Vagina (tissue), 2 donors: ENCODE results near the gene TTC39B. TPM values are rescaled to one million over a fixed set of nuclear protein-coding genes. Genes with fewer than 3 reads are reported as not detected.

ENCODE experiments used
- DNase-seq, 2 donors: peaks; one replicate each; pipeline ENCODE4 v3.0.0-alpha.2; 2017; ENCODE audit errors: extremely low spot score in 2 of 2
- H3K27ac ChIP-seq: fragments of 200-600 bp; sonication (generic); one replicate; pipeline ENCODE4 v1.5.1; 2019
- H3K27me3 ChIP-seq: fragments of 200-600 bp; sonication (generic); one replicate; pipeline ENCODE4 v1.5.1; 2019
- H3K36me3 ChIP-seq, 2 donors: fragments of 200-600 bp; sonication (generic); one replicate each; pipeline ENCODE4 v1.5.1; 2017 to 2019
- H3K4me1 ChIP-seq: fragments of 200-600 bp; sonication (generic); one replicate; pipeline ENCODE4 v1.5.1; 2019
- H3K4me3 ChIP-seq, 2 donors: fragments of 200-600 bp; sonication (generic); 1 replicate in 1 of 2; 2 replicates in 1 of 2; pipeline ENCODE4 v1.5.1; 2016 to 2019
- H3K9me3 ChIP-seq: fragments of 200-600 bp; sonication (generic); one replicate; pipeline ENCODE4 v1.5.1; 2019
- POLR2A ChIP-seq, 2 donors: fragments of 450-650 bp; IDR thresholded peaks; one replicate each; pipeline ENCODE4 v1.6.1; 2017; ENCODE audit warnings: antibody characterized with exemption in 2 of 2, mild to moderate bottlenecking in 2 of 2, moderate library complexity in 2 of 2
- POLR2AphosphoS5 ChIP-seq, 2 donors: sonication (generic); formaldehyde crosslinking; IDR thresholded peaks; one replicate each; pipeline ENCODE4 v1.9.0; 2017; ENCODE audit warnings: antibody characterized with exemption in 2 of 2, mild to moderate bottlenecking in 2 of 2, low read depth in 1 of 2; ENCODE audit not compliant: insufficient read depth in 1 of 2
- intact Hi-C: fragments of 100-400 bp; cut with DNase I; formaldehyde crosslinking; loops from one replicate; pipeline ENCODE4 v1.15.1; 2023
- total RNA-seq: library from RNA; depleted of rRNA; stranded (reverse); fragments of >200 nt; gene quantifications from one replicate; pipeline ENCODE4 v1.2.3, GENCODE V29; 2016
- TF ChIP-seq, protein P1 (sequence below), 3 experiments: fragments of 450-650 bp in 2 of 3; fragments of 200-600 bp in 1 of 3; sonication (generic) in 1 of 3; IDR thresholded peaks; one replicate each; pipeline ENCODE4 v1.5.1; 2017 to 2019; ENCODE audit warnings: antibody characterized with exemption in 3 of 3, mild to moderate bottlenecking in 2 of 3, moderate library complexity in 2 of 3

TTC39B gene
- total RNA-seq, 1 donor from 2014 or later, result 13.3 TPM

DNA sequence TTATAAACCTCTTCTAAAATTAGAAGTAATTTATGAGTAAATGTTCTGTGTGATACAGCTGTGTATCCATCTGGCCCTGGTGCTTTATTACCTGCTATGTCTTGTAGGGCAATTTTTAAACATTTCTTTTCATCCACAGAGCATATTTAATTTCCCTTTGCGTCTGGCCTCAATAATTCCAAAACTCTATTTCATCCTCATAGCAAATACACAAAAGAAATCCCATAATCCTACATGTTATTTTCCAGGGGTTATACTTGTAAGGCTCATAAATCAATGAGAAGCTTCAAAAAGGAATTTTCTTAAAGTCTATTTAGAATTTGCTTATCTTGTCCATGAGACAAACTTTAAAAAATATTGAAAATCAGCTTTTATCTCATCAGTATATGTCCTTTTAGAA lies 167.0 kb downstream of the TTC39B start:
- DNase-seq, result no peak
- TF ChIP-seq, protein P1, sequence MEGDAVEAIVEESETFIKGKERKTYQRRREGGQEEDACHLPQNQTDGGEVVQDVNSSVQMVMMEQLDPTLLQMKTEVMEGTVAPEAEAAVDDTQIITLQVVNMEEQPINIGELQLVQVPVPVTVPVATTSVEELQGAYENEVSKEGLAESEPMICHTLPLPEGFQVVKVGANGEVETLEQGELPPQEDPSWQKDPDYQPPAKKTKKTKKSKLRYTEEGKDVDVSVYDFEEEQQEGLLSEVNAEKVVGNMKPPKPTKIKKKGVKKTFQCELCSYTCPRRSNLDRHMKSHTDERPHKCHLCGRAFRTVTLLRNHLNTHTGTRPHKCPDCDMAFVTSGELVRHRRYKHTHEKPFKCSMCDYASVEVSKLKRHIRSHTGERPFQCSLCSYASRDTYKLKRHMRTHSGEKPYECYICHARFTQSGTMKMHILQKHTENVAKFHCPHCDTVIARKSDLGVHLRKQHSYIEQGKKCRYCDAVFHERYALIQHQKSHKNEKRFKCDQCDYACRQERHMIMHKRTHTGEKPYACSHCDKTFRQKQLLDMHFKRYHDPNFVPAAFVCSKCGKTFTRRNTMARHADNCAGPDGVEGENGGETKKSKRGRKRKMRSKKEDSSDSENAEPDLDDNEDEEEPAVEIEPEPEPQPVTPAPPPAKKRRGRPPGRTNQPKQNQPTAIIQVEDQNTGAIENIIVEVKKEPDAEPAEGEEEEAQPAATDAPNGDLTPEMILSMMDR (IDR thresholded peaks at IDR 0.05), result no peak
- TF ChIP-seq POLR2A (IDR thresholded peaks at IDR 0.05), result no peak
- TF ChIP-seq POLR2AphosphoS5 (IDR thresholded peaks at IDR 0.05; ENCODE audit: insufficient read depth in 1 of 2, low read depth in 1 of 2), result no peak
- no peak overlapping the region for H3K4me3 ChIP-seq
- no peak overlapping the region for H3K27ac ChIP-seq
- H3K27me3 ChIP-seq, result no peaks in the 10 kb centered on the region
- no peaks in the 10 kb centered on the region for H3K36me3 ChIP-seq
- no peaks in the 10 kb centered on the region for H3K9me3 ChIP-seq
- H3K4me1 ChIP-seq, result no peaks in the 10 kb centered on the region
- intact Hi-C loops, result no loop called here

DNA sequence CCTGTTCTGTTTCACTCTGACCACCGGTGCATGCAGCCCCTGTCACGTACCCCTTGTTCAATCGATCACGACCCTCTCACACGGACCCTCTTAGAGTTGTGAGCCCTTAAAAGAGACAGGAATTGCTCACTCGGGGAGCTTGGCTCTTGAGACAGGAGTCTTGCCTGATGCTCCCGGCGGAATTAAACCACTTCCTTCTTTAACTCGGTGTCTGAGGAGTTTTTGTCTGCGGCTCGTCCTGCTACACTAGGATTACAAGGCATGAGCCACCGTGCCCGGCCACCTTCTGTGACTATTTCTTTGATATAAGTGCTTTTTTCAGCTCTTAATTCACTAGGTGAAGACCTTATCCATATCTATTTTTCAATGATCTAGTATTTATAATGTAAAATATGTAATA lies 167.5 kb downstream of the TTC39B start:
- Histone ChIP-seq H3K9me3 (no peaks in the 10 kb centered on the region), H3K36me3 (no peaks in the 10 kb centered on the region), H3K4me3 (no peak overlapping the region), H3K4me1 (no peaks in the 10 kb centered on the region), H3K27ac (no peak overlapping the region), H3K27me3 (no peaks in the 10 kb centered on the region)
- TF ChIP-seq POLR2A (IDR thresholded peaks at IDR 0.05) (no peak), POLR2AphosphoS5 (IDR thresholded peaks at IDR 0.05; ENCODE audit: insufficient read depth in 1 of 2, low read depth in 1 of 2) (no peak)
- TF ChIP-seq, protein P1 (IDR thresholded peaks at IDR 0.05), result no peak
- DNase-seq, result peak in 1 of 2 donors; percentile 47
- intact Hi-C loops, result loop anchor here (10.0 kb wide), 1 partner anchor 525 kb away; no protein-coding TSS in a partner anchor

DNA sequence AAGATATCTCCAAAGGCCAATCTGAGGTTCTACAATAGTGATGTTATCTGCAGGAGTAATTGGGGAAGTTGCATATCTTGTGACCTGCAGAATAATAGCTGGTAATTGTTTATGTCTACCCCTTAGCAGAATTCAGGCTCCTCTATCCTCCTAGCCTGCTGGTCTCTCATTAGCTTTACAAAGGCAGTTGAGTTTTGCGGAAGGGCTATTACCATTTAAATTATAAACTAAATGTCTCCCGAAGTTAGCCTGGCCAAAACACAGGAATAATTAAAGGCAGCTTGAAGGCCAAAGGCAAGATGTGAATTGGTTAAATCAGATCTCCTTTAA lies 168.7 kb downstream of the TTC39B start:
- TF ChIP-seq POLR2AphosphoS5 (IDR thresholded peaks at IDR 0.05; ENCODE audit: insufficient read depth in 1 of 2, low read depth in 1 of 2) (no peak), POLR2A (IDR thresholded peaks at IDR 0.05) (no peak)
- TF ChIP-seq, protein P1 (IDR thresholded peaks at IDR 0.05), result no peak
- H3K27me3 ChIP-seq, result no peaks in the 10 kb centered on the region
- no peaks in the 10 kb centered on the region for H3K36me3 ChIP-seq
- intact Hi-C loops, result loop anchor here (10.0 kb wide), 1 partner anchor 524 kb away; no protein-coding TSS in a partner anchor
- H3K9me3 ChIP-seq, result no peaks in the 10 kb centered on the region
- H3K4me3 ChIP-seq, result no peak overlapping the region
- no peak overlapping the region for H3K27ac ChIP-seq
- H3K4me1 ChIP-seq, result no peaks in the 10 kb centered on the region
- no peak for DNase-seq

DNA sequence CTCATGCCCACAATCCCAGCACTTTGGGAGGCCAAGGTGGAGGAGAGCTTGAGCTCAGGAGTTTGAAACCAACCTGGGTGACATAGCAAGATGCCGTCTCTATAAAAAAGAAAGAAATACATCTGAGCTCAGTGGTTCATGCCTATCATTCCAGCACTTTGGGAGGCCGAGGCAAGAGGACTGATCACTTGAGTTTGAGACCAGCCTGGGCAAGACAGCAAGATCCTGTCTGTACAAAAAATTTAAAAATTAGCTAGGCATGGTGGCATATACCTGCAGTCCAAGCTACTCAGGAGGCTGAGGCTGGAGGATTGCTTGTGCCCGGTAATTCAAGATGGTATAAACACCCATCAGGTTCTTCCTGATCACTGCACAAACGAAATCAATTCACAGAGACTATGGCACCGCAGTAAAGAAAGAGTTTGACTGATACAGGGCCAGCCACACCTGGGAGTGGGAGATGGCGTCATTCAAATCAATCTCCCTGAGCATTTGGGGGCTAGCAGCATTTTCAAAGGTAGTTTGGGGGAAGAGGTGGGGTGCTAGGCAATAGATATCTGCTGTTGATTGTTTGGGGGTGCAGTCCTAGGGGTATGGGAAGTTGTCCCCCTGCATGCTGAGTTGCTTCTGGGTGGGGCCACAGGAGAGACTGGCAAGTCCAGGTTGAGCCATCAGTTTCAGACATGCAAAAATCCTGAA lies 169.2 kb downstream of the TTC39B start:
- Histone ChIP-seq H3K4me3 (no peak overlapping the region), H3K36me3 (no peaks in the 10 kb centered on the region), H3K27ac (no peak overlapping the region), H3K9me3 (no peaks in the 10 kb centered on the region), H3K4me1 (no peaks in the 10 kb centered on the region), H3K27me3 (no peaks in the 10 kb centered on the region)
- TF ChIP-seq POLR2A (IDR thresholded peaks at IDR 0.05) (no peak), POLR2AphosphoS5 (IDR thresholded peaks at IDR 0.05; ENCODE audit: insufficient read depth in 1 of 2, low read depth in 1 of 2) (no peak)
- TF ChIP-seq, protein P1 (IDR thresholded peaks at IDR 0.05), result no peak
- no peak for DNase-seq
- intact Hi-C loops, result loop anchor here (10.0 kb wide), 1 partner anchor 523 kb away; no protein-coding TSS in a partner anchor

DNA sequence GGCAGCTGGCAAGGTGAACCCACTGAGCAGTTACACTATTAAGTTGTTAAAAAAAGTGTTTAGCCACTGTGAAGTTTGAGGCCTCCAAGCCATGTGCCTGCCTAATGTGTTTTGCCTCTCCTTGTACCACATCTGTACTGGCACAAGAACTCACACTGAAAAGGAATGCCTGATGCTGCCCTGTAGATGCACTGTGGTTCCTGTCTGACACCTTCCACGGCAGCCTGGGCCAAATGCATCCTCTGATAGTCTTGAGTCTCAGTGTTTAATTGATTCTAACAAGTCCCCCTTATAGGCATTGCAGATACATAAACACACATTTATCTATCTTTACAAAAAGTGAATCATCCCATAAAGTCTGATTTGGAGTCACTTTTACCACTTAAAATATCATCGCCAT lies 169.9 kb downstream of the TTC39B start:
- DNase-seq, result no peak
- Histone ChIP-seq H3K36me3 (no peaks in the 10 kb centered on the region), H3K27me3 (no peaks in the 10 kb centered on the region), H3K4me3 (no peak overlapping the region), H3K27ac (no peak overlapping the region), H3K9me3 (no peaks in the 10 kb centered on the region), H3K4me1 (no peaks in the 10 kb centered on the region)
- intact Hi-C loops, result loop anchor here (10.0 kb wide), 1 partner anchor 522 kb away; no protein-coding TSS in a partner anchor
- TF ChIP-seq POLR2A (IDR thresholded peaks at IDR 0.05) (no peak), POLR2AphosphoS5 (IDR thresholded peaks at IDR 0.05; ENCODE audit: insufficient read depth in 1 of 2, low read depth in 1 of 2) (no peak)
- TF ChIP-seq, protein P1 (IDR thresholded peaks at IDR 0.05), result no peak
